Right lobe of liver (tissue), 6 donors: ENCODE measurements around the gene PRSS33. TPM values are rescaled to one million over a fixed set of nuclear protein-coding genes. Genes with fewer than 3 reads are reported as not detected.
A peak's percentile ranks its signal among the peaks of the same experiment; 100 is the strongest.

ENCODE experiments used
- ATAC-seq, 4 donors: fragments of 200-7000 bp; cut with Tn5 transposase; one replicate each; pipeline ENCODE4 v1.9.1; 2020; ENCODE audit warnings: mild to moderate bottlenecking in 4 of 4, moderate library complexity in 4 of 4
- DNase-seq, 3 donors: peaks; one replicate each; pipeline ENCODE4 v3.0.0-alpha.2; 2020
- H3K27ac ChIP-seq, 3 donors: fragments of 200-600 bp; one replicate each; pipeline ENCODE4 v1.8.0; 2022
- H3K27me3 ChIP-seq, 2 donors: fragments of 200-600 bp; one replicate each; pipeline ENCODE4 v1.8.0; 2022
- H3K36me3 ChIP-seq, 4 donors: fragments of 200-600 bp; sonication (generic) in 1 of 4; one replicate each; pipeline versions ENCODE4 v1.5.1 to v1.8.0; 2017 to 2022; ENCODE audit warnings: control low read depth in 1 of 4
- H3K4me1 ChIP-seq, 4 donors: fragments of 200-600 bp; sonication (generic) in 1 of 4; one replicate each; pipeline versions ENCODE4 v1.5.1 to v1.8.0; 2017 to 2022; ENCODE audit warnings: control low read depth in 1 of 4
- H3K4me3 ChIP-seq, 3 donors: fragments of 200-600 bp; one replicate each; pipeline ENCODE4 v1.8.0; 2022
- H3K9me3 ChIP-seq, 4 donors: fragments of 200-600 bp; sonication (generic) in 1 of 4; one replicate each; pipeline versions ENCODE4 v1.5.1 to v1.8.0; 2017 to 2022; ENCODE audit warnings: control low read depth in 1 of 4
- CTCF ChIP-seq, 4 donors: fragments of 200-600 bp in 3 of 4; fragments of 450-650 bp in 1 of 4; IDR thresholded peaks; one replicate each; pipeline versions ENCODE4 v1.5.1 to v1.8.0; 2016 to 2022; ENCODE audit warnings: antibody characterized with exemption in 4 of 4, mild to moderate bottlenecking in 2 of 4
- POLR2A ChIP-seq: fragments of 450-650 bp; IDR thresholded peaks from one replicate; pipeline ENCODE4 v1.6.1; 2017; ENCODE audit warnings: antibody characterized with exemption, mild to moderate bottlenecking
- WGBS: methylation state at CpG from one replicate; pipeline ENCODE4 v1.1.6; 2018; ENCODE audit warnings: low coverage, low lambda C conversion rate; ENCODE audit not compliant: insufficient coverage; ENCODE audit errors: missing lambda C conversion rate; 5-methylcytosine and 5-hydroxymethylcytosine counted together
- intact Hi-C, 2 donors: fragments of 100-400 bp; cut with DNase I; formaldehyde crosslinking; loops; one replicate each; pipeline versions ENCODE4 v1.11.2 to v1.14.1; 2022
- total RNA-seq, 6 experiments: library from RNA; depleted of rRNA in 2 of 6; stranded (reverse); fragments of >200 nt in 2 of 6; fragmentation: NEBNext Ultra II Directional in 3 of 6; extraction: Animal tissue kit (Norgen Biotek cat#: 25700) in 3 of 6; gene quantifications; one replicate each; pipeline versions ENCODE4 v1.1.0 to v1.2.4, GENCODE V29; 2016 to 2023
- donor health status: DM: no; HTN: yes; CAD: no.
- donor health status: DM: no; HTN: no; CAD: no.
- donor health status: DM: no; HTN: no; CAD: no.
- donor health status: DM: no; HTN: yes; CAD: no.
- donor health status: DM: no; HTN: yes; CAD: no.

Gene PRSS33
- total RNA-seq, 6 experiments from 2014 or later, result not detected

GRCh38 chr16:2786061-2786825, 1.1 kb downstream of the PRSS33 start:
- Histone ChIP-seq H3K27ac (no peak overlapping the region), H3K27me3 (peaks cover 0 to 12% of the 10 kb centered on the region in 2 donors), H3K4me3 (no peak overlapping the region), H3K9me3 (no peaks in the 10 kb centered on the region), H3K36me3 (no peaks in the 10 kb centered on the region), H3K4me1 (peaks cover 0 to 4% (median 0%) of the 10 kb centered on the region in 4 donors)
- intact Hi-C loops, result no loop called here
- no peak for TF ChIP-seq POLR2A
- no peak for TF ChIP-seq CTCF (IDR thresholded peaks at IDR 0.05)
- DNase-seq, result no peak
- no peak for ATAC-seq
- 20% methylated on average over 9 of the region's 15 CpGs for WGBS

GRCh38 chr16:2785101-2785991, 2.0 kb downstream of the PRSS33 start:
- 0% methylated on average over 3 of the region's 79 CpGs for WGBS

GRCh38 chr16:2784358-2785100, 2.8 kb downstream of the PRSS33 start:
- Histone ChIP-seq H3K27ac (no peak overlapping the region), H3K4me3 (no peak overlapping the region), H3K9me3 (no peaks in the 10 kb centered on the region), H3K36me3 (no peaks in the 10 kb centered on the region), H3K4me1 (peaks cover 0 to 4% (median 0%) of the 10 kb centered on the region in 4 donors), H3K27me3 (peaks cover 0 to 12% of the 10 kb centered on the region in 2 donors)
- DNase-seq (peak in 1 of 3 donors; percentile 41), ATAC-seq (no peak)
- WGBS, result 11% methylated on average over 5 of the region's 15 CpGs
- intact Hi-C loops, result no loop called here
- no peak for TF ChIP-seq CTCF (IDR thresholded peaks at IDR 0.05)
- TF ChIP-seq POLR2A, result no peak

More at GRCh38 chr16:2785101-2785991, 2.0 kb downstream of the PRSS33 start:
- H3K9me3 ChIP-seq, result no peaks in the 10 kb centered on the region
- H3K36me3 ChIP-seq, result no peaks in the 10 kb centered on the region
- H3K27ac ChIP-seq, result no peak overlapping the region
- H3K27me3 ChIP-seq, result peaks cover 0 to 12% of the 10 kb centered on the region in 2 donors
- DNase-seq (peak in 1 of 3 donors; percentile 40), ATAC-seq (peak in 2 of 4 donors; percentile 6 to 22)
- H3K4me1 ChIP-seq, result peaks cover 0 to 4% (median 0%) of the 10 kb centered on the region in 4 donors
- TF ChIP-seq CTCF (IDR thresholded peaks at IDR 0.05), result no peak
- TF ChIP-seq POLR2A, result no peak
- intact Hi-C loops, result no loop called here
- peak overlapping the region in 2 of 3 donors; percentile 7 to 14 for H3K4me3 ChIP-seq

- no peak for ATAC-seq
- WGBS, result 59% methylated on average over 5 of the region's 15 CpGs
- Histone ChIP-seq H3K36me3 (no peaks in the 10 kb centered on the region), H3K9me3 (no peaks in the 10 kb centered on the region), H3K27ac (no peak overlapping the region), H3K4me1 (peaks cover 0 to 4% (median 0%) of the 10 kb centered on the region in 4 donors), H3K4me3 (no peak overlapping the region), H3K27me3 (peaks cover 0 to 12% of the 10 kb centered on the region in 2 donors)
- intact Hi-C loops, result no loop called here
- TF ChIP-seq POLR2A (no peak), CTCF (IDR thresholded peaks at IDR 0.05) (no peak)
- DNase-seq, result no peak
These were observed 3.6 kb downstream of the PRSS33 start for GRCh38 chr16:2783581-2784357.
